GM12872 (cell line): ENCODE measurements around the gene TRPV6.

ENCODE experiments used
- CTCF ChIP-seq: IDR thresholded peaks from 3 replicates; pipeline ENCODE4 v1.5.1; 2011; ENCODE audit warnings: low read depth, mild to moderate bottlenecking, low read length, moderate library complexity; ENCODE audit not compliant: insufficient read depth

Gene TRPV6

GRCh38 chr7:142875456-142875855 lies 10.1 kb downstream of the TRPV6 start:
- no peak for TF ChIP-seq CTCF

GRCh38 chr7:142874837-142875236 lies 10.7 kb downstream of the TRPV6 start:
- TF ChIP-seq CTCF = no peak

GRCh38 chr7:142874409-142874808 lies 11.1 kb downstream of the TRPV6 start:
- TF ChIP-seq CTCF = no peak

- no peak for TF ChIP-seq CTCF
These were observed 11.7 kb downstream of the TRPV6 start for GRCh38 chr7:142873871-142874270.

GRCh38 chr7:142873281-142873784 lies 12.2 kb downstream of the TRPV6 start:
- TF ChIP-seq CTCF = peak; percentile 90

- TF ChIP-seq CTCF = no peak
These were observed 13.4 kb downstream of the TRPV6 start for GRCh38 chr7:142872106-142872675.

- no peak for TF ChIP-seq CTCF
These were observed 14.1 kb downstream of the TRPV6 start for GRCh38 chr7:142871260-142872105.
